HepG2 (cell line): ENCODE data around the gene HADHA. TPM values are rescaled to one million over a fixed set of nuclear protein-coding genes. Genes with fewer than 3 reads are reported as not detected.

Source experiments
- ATAC-seq: fragments of 200-7000 bp; cut with Tn5 transposase; 3 replicates; pipeline ENCODE4 v1.9.1; 2020; ENCODE audit warnings: mild to moderate bottlenecking, moderate library complexity
- BruUV-seq: library from RNA; stranded (reverse); fragments of 400-500 nt; replicated peaks from 2 replicates; lab custom pipeline; 2021; lab: Mats Ljungman, UMichigan
- CTCF ChIA-PET: fragments of 300-600 bp; formaldehyde crosslinking; extraction: SDS; loops from one replicate; lab custom pipeline; 2021; ENCODE audit warnings: low total read pairs, inconsistent platforms, low intra/inter-chr PET ratio; lab: Yijun Ruan, JAX
- POLR2A ChIA-PET: fragments of 350-600 bp; sonication (Branson Sonifier 250); formaldehyde crosslinking; loops from one replicate; lab custom pipeline; 2020; ENCODE audit warnings: antibody characterized with exemption, inconsistent platforms; lab: Yijun Ruan, JAX
- DNase-seq: peaks from one replicate; pipeline ENCODE4 v3.0.0-alpha.2; 2015; ENCODE audit warnings: low spot score
- FAIRE-seq: peaks from 3 replicates; lab custom pipeline; 2011; peaks lifted over from hg19 to GRCh38; lab: Jason Lieb, UNC
- H2AFZ ChIP-seq: one replicate; pipeline ENCODE4 v1.6.1; 2011; ENCODE audit warnings: low read length, inconsistent platforms
- H3K27ac ChIP-seq: fragments of 300-600 bp; 3 replicates; pipeline ENCODE4 v1.8.0; 2011; ENCODE audit warnings: mixed run types, mild to moderate bottlenecking, mixed read lengths, low read length, inconsistent platforms; ENCODE audit not compliant: insufficient read depth; ENCODE audit errors: extremely low read length
- H3K27me3 ChIP-seq, 2 experiments: fragments of 200-600 bp in 1 of 2; 2 replicates in 1 of 2; 3 replicates in 1 of 2; pipeline versions ENCODE4 v1.6.0 to v1.8.0; 2011; ENCODE audit warnings: low read length in 2 of 2, mild to moderate bottlenecking in 2 of 2, moderate library complexity in 2 of 2, inconsistent platforms in 1 of 2; ENCODE audit not compliant: insufficient read depth in 2 of 2, control insufficient read depth in 1 of 2
- H3K36me3 ChIP-seq, 2 experiments: fragments of 200-600 bp in 1 of 2; replicated peaks in 1 of 2; 2 replicates in 1 of 2; 3 replicates in 1 of 2; pipeline versions ENCODE4 v1.5.1 to v1.8.0; 2011; ENCODE audit warnings: low read length in 2 of 2, inconsistent platforms in 1 of 2; ENCODE audit not compliant: insufficient read depth in 2 of 2, control insufficient read depth in 1 of 2
- H3K4me1 ChIP-seq: 2 replicates; pipeline ENCODE4 v1.5.1; 2012; ENCODE audit warnings: low read length, inconsistent platforms; ENCODE audit not compliant: insufficient read depth
- H3K4me2 ChIP-seq: 2 replicates; pipeline ENCODE4 v1.6.0; 2011; ENCODE audit warnings: low read depth, low read length, inconsistent platforms
- H3K4me3 ChIP-seq, 3 experiments: fragments of 200-600 bp in 1 of 3; sonication (generic), shearing (Covaris generic) in 1 of 3; replicated peaks in 1 of 3; 2 replicates each; pipeline ENCODE4 v1.5.1; 2011 to 2016; ENCODE audit warnings: low read length in 3 of 3, inconsistent platforms in 2 of 3, low read depth in 2 of 3, mild to moderate bottlenecking in 2 of 3, control low read depth in 1 of 3, mixed read lengths in 1 of 3; ENCODE audit not compliant: insufficient read depth in 1 of 3
- H3K79me2 ChIP-seq: one replicate; pipeline ENCODE4 v1.6.1; 2011; ENCODE audit warnings: low read length, inconsistent platforms; ENCODE audit not compliant: insufficient read depth
- H3K9ac ChIP-seq: 2 replicates; pipeline ENCODE4 v1.6.0; 2011; ENCODE audit warnings: mild to moderate bottlenecking, low read depth, low read length, inconsistent platforms; ENCODE audit not compliant: insufficient read depth
- H3K9me3 ChIP-seq: 2 replicates; pipeline ENCODE4 v1.5.1; 2012; ENCODE audit warnings: mild to moderate bottlenecking, low read length
- H4K20me1 ChIP-seq: 2 replicates; pipeline ENCODE4 v1.6.0; 2011; ENCODE audit warnings: inconsistent platforms, mild to moderate bottlenecking, low read length, moderate library complexity; ENCODE audit not compliant: insufficient read depth
- CEBPB ChIP-seq: IDR thresholded peaks from 2 replicates; pipeline ENCODE4 v1.6.1; 2011; ENCODE audit warnings: low read depth, low read length, improper control_type of control experiment, borderline replicate concordance
- E2F2 ChIP-seq: sonication (generic); formaldehyde crosslinking; IDR thresholded peaks from 2 replicates; pipeline ENCODE4 v1.4.0; 2020; ENCODE audit warnings: missing genetic modification reagents, borderline replicate concordance
- GTF3A ChIP-seq: sonication (generic); formaldehyde crosslinking; conservative IDR thresholded peaks from 2 replicates; pipeline ENCODE4 v1.4.0; 2020; ENCODE audit warnings: mild to moderate bottlenecking, missing genetic modification reagents
- JARID2 ChIP-seq: sonication (generic); formaldehyde crosslinking; IDR thresholded peaks from 2 replicates; pipeline ENCODE4 v1.8.1; 2023; ENCODE audit warnings: missing genetic modification reagents, inconsistent platforms; ENCODE audit not compliant: insufficient replicate concordance
- KDM2A ChIP-seq: sonication (generic); formaldehyde crosslinking; IDR thresholded peaks from 2 replicates; pipeline ENCODE4 v1.4.0; 2020; ENCODE audit warnings: low read depth, missing genetic modification reagents, borderline replicate concordance
- MAFK ChIP-seq, 2 experiments: IDR thresholded peaks in 1 of 2; conservative IDR thresholded peaks in 1 of 2; 2 replicates each; pipeline ENCODE4 v1.6.1; 2011; ENCODE audit warnings: improper control_type of control experiment in 2 of 2, low read length in 2 of 2
- MEF2D ChIP-seq: sonication (generic); formaldehyde crosslinking; IDR thresholded peaks from 2 replicates; pipeline ENCODE4 v1.5.1; 2020; ENCODE audit warnings: mild to moderate bottlenecking, missing genetic modification reagents
- NFATC3 ChIP-seq: sonication (generic); formaldehyde crosslinking; IDR thresholded peaks from 2 replicates; pipeline ENCODE4 v1.5.1; 2020; ENCODE audit warnings: mild to moderate bottlenecking, missing genetic modification reagents
- RARG ChIP-seq: sonication (generic); formaldehyde crosslinking; IDR thresholded peaks from 2 replicates; pipeline ENCODE4 v1.4.0; 2020; ENCODE audit warnings: low read depth, mild to moderate bottlenecking, missing genetic modification reagents
- RBM22 ChIP-seq: fragments of 200-400 bp; formaldehyde crosslinking; optimal IDR thresholded peaks from 2 replicates; pipeline ENCODE3; 2017; ENCODE audit warnings: mild to moderate bottlenecking, low read length, moderate library complexity
- SP140L ChIP-seq: sonication (generic); formaldehyde crosslinking; IDR thresholded peaks from 2 replicates; pipeline ENCODE4 v1.4.0; 2020; ENCODE audit warnings: missing genetic modification reagents, borderline replicate concordance
- SRF ChIP-seq: IDR thresholded peaks from 2 replicates; pipeline ENCODE4 v1.6.1; 2011; ENCODE audit warnings: mild to moderate bottlenecking, low read depth, low read length, moderate library complexity
- TCF12 ChIP-seq, 2 experiments: fragments of 450-650 bp in 1 of 2; sonication (generic) in 1 of 2; formaldehyde crosslinking in 1 of 2; IDR thresholded peaks; 2 replicates each; pipeline versions ENCODE4 v1.6.1 to v1.8.0; 2017 to 2022; ENCODE audit warnings: antibody characterized with exemption in 1 of 2, mild to moderate bottlenecking in 1 of 2, missing genetic modification reagents in 1 of 2, moderate library complexity in 1 of 2
- TFDP1 ChIP-seq: IDR thresholded peaks from 2 replicates; pipeline ENCODE4 v1.6.1; 2016; ENCODE audit warnings: missing compliant biosample characterization, missing genetic modification reagents, borderline replicate concordance
- ZXDC ChIP-seq: sonication (generic); formaldehyde crosslinking; IDR thresholded peaks from 2 replicates; pipeline ENCODE4 v1.5.0; 2020; ENCODE audit warnings: mild to moderate bottlenecking, missing genetic modification reagents
- WGBS: methylation state at CpG from one replicate; pipeline ENCODE4 v1.1.6; 2017; ENCODE audit warnings: low lambda C conversion rate; 5-methylcytosine and 5-hydroxymethylcytosine counted together
- in situ Hi-C: cut with HindIII; loops from 2 replicates; pipeline ENCODE4 v1.10.0; 2017; ENCODE audit warnings: low pct_unique_long_range_greater_than_20kb; ENCODE audit not compliant: extremely low pct_ligation_motif_present
- intact Hi-C: fragments of 100-400 bp; cut with micrococcal nuclease; formaldehyde crosslinking; loops from one replicate; pipeline ENCODE4 v1.10.0; 2022; ENCODE audit not compliant: unreplicated experiment
- polyA plus RNA-seq, 8 experiments: library from polyadenylated mRNA; depleted of rRNA in 3 of 8; stranded (reverse) in 7 of 8; unstranded in 1 of 8; fragments of >200 nt; fragmentation: Illumina TruSeq in 4 of 8; extraction: Trizol in 4 of 8; gene quantifications; 2 replicates each; pipeline versions ENCODE4 v1.2.1 to v1.2.3, GENCODE V29; 2011 to 2016; ENCODE audit warnings: low read depth in 4 of 8, missing spikeins in 1 of 8, mixed read lengths in 1 of 8; ENCODE audit not compliant: insufficient read depth in 1 of 8
- total RNA-seq, 5 experiments: library from RNA; depleted of rRNA; stranded (reverse); fragments of >200 nt; fragmentation: Illumina TruSeq; extraction: Trizol; gene quantifications; 2 replicates each; pipeline ENCODE4 v1.2.3, GENCODE V29; 2016; ENCODE audit warnings: low read depth in 1 of 5

The HADHA gene
- total and polyA plus RNA-seq, 2 of the 13 experiments (the other 11 are each of a cell fraction or from before 2014, with no cell fraction given), result 102 to 270 TPM

- Histone ChIP-seq H3K27me3 (no peaks in the 10 kb centered on the region), H2AFZ (no peak overlapping the region), H4K20me1 (no peaks in the 10 kb centered on the region), H3K9ac (no peak overlapping the region), H3K4me3 (no peak overlapping the region), H3K4me1 (no peaks in the 10 kb centered on the region), H3K4me2 (no peak overlapping the region), H3K9me3 (no peaks in the 10 kb centered on the region), H3K36me3 (no peaks in the 10 kb centered on the region), H3K79me2 (no peaks in the 10 kb centered on the region), H3K27ac (no peak overlapping the region)
- WGBS, result 68% methylated on average over 5 of the region's 5 CpGs
- in situ Hi-C loops (no loop called here), intact Hi-C loops (no loop called here)
- DNase-seq (no peak), ATAC-seq (no peak), FAIRE-seq (no peak)
- ChIA-PET POLR2A (no interaction called here), CTCF (no interaction called here)
- TF ChIP-seq NFATC3 (CRISPR knock-in tag) (no peak), KDM2A (CRISPR knock-in tag) (no peak), SRF (no peak), E2F2 (CRISPR knock-in tag) (no peak), CEBPB (peak; percentile 78), GTF3A (no peak), RBM22 (no peak)
- no TSS peak for BruUV-seq
These were observed 86.9 kb downstream of the HADHA start for GRCh38 chr2:26157580-26157979.

- Histone ChIP-seq H3K4me3 (no peak overlapping the region), H3K27me3 (peaks cover 4 to 16% of the 10 kb centered on the region in 2 experiments; a peak in 3 of 5 replicates), H3K79me2 (no peaks in the 10 kb centered on the region), H3K9me3 (no peaks in the 10 kb centered on the region), H4K20me1 (no peaks in the 10 kb centered on the region), H2AFZ (no peak overlapping the region), H3K4me1 (no peaks in the 10 kb centered on the region), H3K36me3 (no peaks in the 10 kb centered on the region), H3K4me2 (no peak overlapping the region), H3K27ac (no peak overlapping the region), H3K9ac (no peak overlapping the region)
- BruUV-seq, result no TSS peak
- FAIRE-seq (no peak), ATAC-seq (peak; percentile 27; the same call in 2 of the 3 replicates), DNase-seq (no peak)
- intact Hi-C loops, result no loop called here
- 57% methylated on average over 12 of the region's 12 CpGs for WGBS
- POLR2A ChIA-PET, result no interaction called here
- in situ Hi-C loops, result no loop called here
- CTCF ChIA-PET, result no interaction called here
- no peak for TF ChIP-seq TCF12 (IDR thresholded peaks at IDR 0.05)
- no peak for TF ChIP-seq TCF12 (CRISPR knock-in tag; IDR thresholded peaks at IDR 0.05)
- no peak for TF ChIP-seq RARG (CRISPR knock-in tag)
- no peak for TF ChIP-seq JARID2 (CRISPR knock-in tag)
- TF ChIP-seq ZXDC, result no peak
- TF ChIP-seq MAFK (conservative IDR thresholded peaks at IDR 0.05 in 1 of 2, IDR thresholded peaks at IDR 0.05 in 1 of 2; ENCODE audit: low read length in 2 of 2), result no peak
- TF ChIP-seq MEF2D (CRISPR knock-in tag), result no peak
- no peak for TF ChIP-seq TFDP1 (CRISPR knock-in tag)
- no peak for TF ChIP-seq SP140L
These were observed 94.2 kb downstream of the HADHA start for GRCh38 chr2:26150243-26150642.
